UCSD-AML1 (cell line): ENCODE measurements around the gene MKRN1.
"Not testable (repeated sequence)": the region's sequence is repeated elsewhere in the genome, so short reads cannot be mapped to it uniquely, and the experiment has no call there.

Experiments
- DNase-seq: peaks from one replicate; lab custom pipeline; 2025; ENCODE audit not compliant: unreplicated experiment; lab: John Stamatoyannopoulos, UW

The MKRN1 gene

DNA sequence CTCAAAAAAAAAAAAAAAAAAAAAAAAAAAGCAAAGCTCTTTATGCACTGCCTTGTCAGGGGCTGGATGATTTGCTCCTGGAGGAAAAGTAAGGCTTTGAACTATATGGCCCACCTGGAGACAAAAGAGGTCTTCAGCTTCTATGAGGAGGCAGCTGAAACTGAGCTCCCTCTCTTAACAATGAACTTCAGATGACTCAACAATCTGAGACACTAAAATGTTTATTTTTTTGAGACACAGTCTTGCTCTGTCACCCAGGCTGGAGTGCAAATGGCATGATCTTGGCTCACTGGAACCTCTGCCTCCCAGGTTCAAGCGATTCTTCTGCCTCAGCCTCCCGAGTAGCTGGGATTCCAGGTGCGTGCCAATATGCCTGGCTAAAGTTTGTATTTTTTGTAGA, 38.7 kb downstream of the MKRN1 start:
- no peak for DNase-seq

DNA sequence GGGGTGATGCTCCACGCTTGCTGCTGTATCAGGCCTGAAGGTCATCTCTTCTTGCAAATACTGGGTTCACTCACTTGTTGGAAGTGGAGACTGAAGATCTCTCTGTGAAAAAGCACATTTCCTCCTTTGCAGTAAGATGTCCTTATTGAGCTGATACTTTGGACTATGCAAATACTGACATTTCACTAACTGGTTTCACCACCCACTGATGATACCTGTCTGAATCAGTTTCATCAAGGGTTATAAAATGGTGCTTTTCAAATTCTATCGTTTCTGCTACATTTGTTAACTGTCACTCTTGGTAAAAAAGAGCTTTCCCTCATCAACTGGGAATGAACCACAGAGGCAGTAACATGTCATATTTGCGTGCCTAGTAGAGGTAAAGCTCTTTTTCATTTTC, 39.9 kb downstream of the MKRN1 start:
- DNase-seq: no peak

DNA sequence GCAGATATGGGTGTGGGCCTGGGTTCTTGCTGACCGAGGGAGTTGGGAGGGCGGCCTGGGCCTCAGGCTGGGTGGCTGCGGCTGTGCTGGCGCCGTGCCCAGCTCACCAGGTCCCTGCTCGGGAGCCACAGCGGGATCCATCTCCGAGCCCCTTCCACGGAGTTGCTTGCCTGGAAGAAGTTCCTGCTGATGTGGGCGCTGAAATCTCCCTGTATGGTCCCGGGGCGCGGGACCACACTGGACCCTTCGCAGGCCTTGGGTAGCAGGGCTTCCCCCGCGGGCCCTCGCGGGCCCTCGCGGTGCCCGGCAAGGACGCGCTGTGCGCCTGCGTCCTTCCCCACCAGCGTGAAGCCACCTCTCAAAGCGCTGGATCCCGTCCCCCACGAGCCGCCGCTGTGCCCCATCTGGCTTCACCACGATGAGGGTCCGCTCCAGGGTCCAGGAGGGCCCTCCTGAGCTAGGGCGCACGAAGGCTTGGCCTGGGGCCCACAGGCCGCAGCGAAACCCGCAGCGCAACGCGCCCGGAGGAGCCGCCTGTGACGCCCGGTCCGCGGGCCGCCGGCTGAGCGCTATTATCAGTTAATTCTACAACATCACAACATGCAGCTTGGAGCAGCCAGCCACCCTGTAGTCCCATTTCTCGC, 43.9 kb downstream of the MKRN1 start:
- DNase-seq: no peak

DNA sequence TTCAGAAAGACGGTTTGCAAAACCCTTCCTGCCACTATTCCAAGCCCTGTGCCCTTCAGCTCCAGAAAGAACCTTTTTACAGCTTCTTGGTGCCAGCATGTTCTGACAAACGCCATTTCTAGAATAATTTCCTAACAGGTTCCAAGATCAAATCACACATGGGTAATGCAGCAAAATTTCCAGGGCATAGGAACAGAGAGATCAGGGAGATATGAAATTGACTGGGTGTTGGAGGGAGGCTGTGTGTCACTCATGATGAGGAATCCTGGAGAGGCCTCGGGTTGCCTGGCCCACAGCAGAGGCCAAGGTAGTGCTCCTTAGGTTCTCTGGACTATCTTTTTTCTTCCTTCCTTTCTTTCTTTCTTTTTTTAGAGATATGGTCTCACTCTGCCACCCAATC, 45.9 kb downstream of the MKRN1 start:
- DNase-seq: no peak

DNA sequence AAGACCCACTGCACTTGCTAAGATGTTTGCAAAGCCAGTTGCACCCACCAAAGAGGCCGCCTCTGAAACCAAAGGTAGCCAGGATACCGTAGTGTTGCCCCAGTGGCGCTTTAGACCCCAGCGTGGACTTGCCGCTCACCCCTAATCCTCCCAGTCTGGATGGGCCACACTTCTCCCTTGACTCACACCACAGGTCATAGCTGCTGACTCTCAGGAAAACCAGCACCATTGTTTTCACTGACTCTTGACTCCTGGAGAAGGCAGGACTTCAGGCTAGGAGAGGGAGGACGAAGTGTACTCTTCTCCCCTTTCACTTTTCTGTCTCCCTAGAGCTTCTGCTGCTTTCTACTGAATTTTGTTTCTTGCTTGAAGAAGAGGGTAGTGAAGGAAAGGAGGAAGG, 53.2 kb downstream of the MKRN1 start:
- no peak for DNase-seq

DNA sequence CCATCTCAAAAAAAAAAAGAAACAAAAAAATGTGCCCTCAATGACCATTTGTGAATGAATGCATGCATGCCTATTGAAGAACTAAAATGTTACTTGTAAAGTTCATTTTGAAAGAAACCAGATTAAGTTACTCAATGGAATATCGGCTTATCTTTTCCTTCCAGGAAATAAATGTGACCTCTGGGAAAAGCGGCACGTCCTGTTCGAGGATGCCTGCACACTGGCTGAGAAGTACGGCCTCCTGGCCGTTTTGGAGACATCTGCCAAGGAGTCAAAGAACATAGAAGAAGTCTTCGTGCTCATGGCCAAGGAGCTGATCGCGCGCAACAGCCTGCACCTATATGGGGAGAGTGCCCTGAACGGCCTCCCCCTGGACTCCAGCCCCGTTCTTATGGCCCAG, 53.6 kb downstream of the MKRN1 start:
- no peak for DNase-seq

DNA sequence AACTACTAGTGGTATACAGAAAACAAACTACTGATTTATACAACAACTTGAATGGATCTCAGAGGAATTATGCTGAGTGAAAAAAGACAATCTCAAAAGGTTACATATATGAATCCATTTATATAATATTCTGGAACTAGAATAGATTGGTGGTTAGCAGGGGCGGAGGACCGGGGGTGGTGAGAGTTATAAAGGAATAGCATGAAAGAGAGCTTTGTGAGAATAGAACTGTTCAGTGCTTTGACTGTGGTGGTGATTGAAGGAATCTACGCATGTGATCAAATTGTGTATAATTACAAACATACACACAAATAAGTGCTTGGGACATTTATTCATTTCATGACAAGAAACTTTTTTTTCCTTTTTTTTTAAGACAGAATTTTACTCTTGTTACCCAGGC, 55.8 kb downstream of the MKRN1 start:
- DNase-seq: no peak

DNA sequence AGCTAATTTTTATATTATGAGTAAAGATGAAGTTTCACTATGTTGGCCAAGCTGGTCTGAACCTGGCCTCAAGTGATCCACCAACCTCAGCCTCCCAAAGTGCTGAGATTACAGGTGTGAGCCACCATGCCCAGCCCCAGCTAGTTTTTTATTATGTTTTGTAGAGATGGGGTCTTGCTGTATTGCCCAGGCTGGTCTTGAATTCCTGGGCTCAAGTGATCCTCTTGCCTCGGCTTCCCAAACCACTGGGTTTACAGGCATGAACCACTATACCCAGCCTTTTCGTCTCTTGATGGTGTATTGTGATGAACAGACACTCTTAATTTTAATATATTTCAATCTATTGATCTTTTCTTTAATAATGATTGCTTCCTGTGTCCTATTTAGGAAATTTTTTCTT, 57.8 kb downstream of the MKRN1 start:
- DNase-seq: no peak

DNA sequence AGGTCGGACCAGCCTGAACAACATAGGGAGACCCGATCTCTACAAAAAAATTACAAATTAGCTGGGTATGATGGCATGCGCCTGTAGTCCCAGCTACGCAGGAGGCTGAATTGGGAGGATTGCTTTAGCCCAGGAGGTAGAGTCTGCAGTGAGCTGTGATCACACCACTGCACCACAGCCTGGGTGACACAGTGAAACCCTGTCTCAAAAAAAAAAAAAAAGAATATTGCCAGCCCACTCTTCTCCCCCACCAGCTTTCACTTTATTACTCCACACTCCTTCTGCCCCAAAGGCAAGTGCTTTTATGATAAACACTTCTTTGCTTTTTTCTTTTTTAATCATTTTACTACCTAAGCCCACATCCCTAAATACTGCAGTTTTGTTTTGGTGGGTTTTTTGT, 60.7 kb downstream of the MKRN1 start:
- no peak for DNase-seq

DNA sequence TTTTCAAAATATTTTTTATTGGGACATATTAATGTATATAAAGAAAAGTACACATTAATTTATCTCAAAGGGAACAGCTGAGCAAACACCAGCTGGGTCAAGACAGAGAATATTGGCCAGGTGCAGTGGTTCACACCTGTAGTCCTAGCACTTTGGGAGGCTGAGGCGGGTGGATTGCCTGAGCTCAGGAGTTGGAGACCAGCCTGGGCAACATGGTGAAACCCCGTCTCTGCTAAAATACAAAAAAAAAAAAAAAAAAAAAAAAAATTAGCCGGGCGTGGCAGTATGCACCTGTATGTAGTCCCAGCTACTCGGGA, 61.2 kb downstream of the MKRN1 start:
- DNase-seq: not testable (repeated sequence)

DNA sequence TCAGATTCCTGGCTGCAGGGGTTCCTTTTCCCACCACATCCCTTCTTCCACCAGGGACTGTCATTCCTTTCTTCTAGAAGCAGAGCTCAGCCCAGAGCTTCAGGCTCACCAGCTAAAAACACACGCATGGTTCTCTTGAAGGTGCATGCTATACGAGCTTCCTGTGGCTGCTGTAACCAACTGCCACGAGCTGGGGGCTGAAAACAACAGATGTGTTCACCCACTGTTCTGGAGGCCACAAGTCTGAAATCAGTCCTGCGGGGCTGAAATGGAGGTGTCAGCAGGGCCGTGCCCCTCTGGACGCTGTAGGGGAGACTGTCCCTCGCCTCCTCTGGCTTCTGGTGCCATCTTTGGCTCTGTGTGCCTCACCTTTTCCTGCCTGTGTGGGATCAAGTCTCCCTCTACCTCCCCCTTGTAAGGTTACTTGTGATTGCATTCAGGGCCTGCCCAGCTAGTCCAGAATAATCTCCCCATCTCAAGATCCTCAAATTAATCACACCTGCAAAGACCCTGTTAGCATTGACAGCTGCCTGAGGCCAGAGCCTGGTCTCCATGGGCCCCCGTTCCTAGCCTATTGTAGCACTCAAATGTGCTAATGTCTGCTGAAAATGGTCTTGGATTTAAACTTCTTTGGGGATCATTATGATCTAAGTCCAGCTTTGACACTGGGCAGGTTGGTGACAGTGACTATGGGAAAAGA, 61.7 kb downstream of the MKRN1 start:
- DNase-seq: no peak

DNA sequence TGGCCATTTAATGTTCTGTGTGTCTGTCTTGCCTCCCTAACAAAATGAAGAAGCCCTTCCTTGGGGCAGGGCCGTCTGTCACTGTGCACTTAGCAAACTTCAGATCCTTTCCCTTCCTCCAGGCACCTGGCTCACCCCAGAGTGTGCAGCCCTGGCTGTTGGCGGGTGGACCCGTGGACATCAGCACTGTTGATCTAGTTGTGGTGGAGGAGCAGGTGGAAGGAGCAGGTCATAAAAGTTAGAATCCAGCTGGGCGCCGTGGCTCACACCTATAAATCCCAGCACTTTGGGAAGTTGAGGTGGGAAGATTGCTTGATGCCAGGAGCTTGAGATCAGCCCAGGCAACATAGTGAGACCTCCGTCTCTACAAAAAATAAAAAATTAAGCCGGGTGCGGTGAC, 62.7 kb downstream of the MKRN1 start:
- no peak for DNase-seq

DNA sequence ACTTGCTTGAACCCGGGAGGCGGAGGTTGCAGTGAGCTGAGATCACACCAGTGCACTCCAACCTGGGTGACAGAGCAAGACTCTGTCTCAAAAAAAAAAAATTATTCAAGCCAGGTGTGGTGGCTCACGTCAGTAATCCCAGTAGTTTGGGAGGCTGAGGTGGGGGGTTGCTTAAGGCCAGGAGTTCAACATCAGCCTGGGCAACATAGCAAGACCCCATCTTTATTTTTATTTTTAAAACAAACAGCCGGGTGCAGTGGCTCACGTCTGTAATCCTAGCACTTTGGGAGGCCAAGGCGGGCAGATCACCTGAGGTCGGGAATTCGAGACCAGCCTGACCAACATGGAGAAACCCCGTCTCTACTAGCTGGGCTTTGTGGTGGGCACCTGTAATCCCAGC, 63.5 kb downstream of the MKRN1 start:
- DNase-seq: not testable (repeated sequence)

DNA sequence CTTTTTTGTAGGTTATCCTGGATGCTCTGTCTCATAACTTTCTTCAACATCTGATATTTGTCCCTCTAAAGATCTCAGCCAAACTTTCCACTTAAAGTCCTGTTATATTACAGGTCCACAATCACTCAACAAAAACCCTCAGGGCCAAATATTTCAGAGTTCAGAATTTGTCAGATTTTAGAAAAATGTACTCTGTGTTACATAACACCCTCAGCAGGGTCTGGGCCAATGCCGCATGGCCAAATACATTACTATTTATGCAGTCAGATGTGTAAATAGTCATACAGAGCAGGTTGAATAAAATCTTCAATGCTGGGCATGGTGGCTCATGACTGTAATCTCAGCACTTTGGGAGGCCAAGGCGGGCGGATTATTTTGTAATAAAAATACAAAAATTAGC, 63.9 kb downstream of the MKRN1 start:
- no peak for DNase-seq

DNA sequence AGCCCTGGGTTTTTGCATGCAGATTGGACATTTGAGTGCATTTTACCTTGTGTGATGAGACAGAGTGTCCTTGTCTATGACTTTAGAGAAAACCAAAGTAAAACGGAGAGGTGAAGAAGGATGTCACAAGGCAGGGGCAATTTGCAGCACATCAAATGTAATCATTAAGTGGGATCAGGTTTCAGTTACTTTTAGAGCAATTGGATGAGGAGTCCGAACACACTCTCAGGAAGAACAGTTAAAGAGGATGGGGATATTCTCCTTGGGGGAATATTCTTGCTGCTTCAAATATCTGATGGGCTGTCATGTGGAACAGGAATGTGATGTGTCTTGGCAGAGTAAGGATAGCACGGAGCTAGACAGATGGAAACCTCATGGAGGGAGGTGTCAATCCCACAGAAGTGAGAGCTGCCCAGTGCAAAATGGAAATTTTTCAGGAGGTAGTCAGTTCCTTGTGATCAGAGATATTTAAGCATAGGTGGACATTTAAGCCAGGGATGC, 74.7 kb downstream of the MKRN1 start:
- no peak for DNase-seq

DNA sequence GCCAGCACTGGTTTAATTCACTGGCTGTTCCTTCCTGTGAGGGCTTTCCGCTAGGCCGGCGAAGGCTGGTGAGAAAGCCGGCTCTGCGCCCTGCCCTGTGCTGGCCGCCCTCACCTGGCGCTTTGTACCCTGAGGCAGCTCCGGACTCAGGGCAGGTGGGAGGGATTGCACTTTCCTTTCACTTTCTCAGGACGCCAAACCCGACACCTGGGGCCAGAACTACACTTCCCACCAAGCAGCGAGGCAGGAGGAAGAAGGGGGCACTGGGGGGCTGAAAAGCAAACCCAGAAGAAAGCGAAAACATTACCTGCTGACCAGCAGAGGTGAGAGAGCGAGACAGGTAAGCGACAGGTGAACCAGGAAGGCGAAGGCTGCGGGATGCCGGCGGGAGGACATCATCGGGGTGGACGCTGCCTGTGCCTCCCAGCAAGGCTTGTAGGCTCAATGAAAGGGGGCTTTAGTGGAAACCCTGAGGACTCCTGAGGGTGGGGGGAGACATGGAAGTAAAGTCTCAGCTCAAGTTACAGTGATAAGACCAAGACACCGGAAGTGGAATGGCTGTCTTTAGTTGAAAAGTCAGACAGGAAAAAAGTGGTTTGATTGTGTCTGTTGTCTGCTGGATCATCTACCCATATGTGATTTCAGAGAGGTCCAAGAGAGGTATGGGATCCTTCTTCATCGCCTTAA, 75.3 kb downstream of the MKRN1 start, which contains the start of gene RAB19:
Gene RAB19, plus strand, starts transcription at position 181 of the 687 bp plus-strand sequence. CDS start 3,589 bp downstream, outside the sequence.
- DNase-seq: no peak
